ENCODE data around the gene C17orf114.
A peak's percentile ranks its signal among the peaks of the same experiment; 100 is the strongest.

Gene C17orf114

DNA sequence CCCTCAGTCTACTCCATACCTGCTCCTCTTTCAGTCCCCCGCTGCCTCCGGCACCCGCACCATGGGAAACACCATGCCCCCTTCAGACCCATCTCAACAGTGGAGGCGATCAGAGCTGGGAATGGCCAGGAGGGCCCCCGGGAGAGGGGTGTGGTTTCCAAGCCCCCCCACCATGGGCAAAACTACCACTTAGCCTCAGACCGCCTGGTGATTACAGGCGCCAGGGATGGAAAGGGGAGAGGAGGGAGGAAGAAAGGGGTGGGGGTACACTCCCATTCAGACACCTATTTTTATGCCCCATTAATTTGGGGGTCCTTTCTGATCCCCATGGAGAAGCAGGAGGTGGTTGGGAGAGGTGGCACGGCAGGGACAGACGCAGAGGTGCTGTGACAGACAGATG, at the start of gene C17orf114:
C17orf114 (minus strand) TSS at position 101 of the 400 bp plus-strand sequence.
- no peak for ATAC-seq (ENCODE audit: low FRiP score)
- TF ChIP-seq, protein P1, sequence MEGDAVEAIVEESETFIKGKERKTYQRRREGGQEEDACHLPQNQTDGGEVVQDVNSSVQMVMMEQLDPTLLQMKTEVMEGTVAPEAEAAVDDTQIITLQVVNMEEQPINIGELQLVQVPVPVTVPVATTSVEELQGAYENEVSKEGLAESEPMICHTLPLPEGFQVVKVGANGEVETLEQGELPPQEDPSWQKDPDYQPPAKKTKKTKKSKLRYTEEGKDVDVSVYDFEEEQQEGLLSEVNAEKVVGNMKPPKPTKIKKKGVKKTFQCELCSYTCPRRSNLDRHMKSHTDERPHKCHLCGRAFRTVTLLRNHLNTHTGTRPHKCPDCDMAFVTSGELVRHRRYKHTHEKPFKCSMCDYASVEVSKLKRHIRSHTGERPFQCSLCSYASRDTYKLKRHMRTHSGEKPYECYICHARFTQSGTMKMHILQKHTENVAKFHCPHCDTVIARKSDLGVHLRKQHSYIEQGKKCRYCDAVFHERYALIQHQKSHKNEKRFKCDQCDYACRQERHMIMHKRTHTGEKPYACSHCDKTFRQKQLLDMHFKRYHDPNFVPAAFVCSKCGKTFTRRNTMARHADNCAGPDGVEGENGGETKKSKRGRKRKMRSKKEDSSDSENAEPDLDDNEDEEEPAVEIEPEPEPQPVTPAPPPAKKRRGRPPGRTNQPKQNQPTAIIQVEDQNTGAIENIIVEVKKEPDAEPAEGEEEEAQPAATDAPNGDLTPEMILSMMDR (IDR thresholded peaks at IDR 0.05), result no peak
- DNase-seq (ENCODE audit: low spot score), result no peak

DNA sequence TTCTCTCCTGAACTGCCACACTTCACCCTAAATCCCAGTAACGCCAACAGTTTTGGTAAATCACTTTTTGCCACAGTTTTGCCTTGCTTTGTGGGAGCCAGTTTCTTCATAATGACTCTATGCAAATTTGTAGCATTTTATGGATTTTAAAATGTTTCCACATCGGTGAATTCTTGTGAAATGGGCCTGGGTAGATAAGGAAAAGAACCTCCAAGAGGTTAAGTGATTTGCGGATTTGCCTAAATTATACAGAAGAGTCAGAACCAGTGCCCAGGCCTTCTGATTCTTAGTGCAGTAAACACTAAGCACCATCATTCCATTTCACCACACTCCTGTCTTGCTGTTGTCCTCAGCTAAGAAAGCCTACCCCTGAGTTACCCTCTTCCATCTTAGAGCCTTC, 49.0 kb upstream of the C17orf114 start:
- no peak for DNase-seq (ENCODE audit: low spot score)
- ATAC-seq (ENCODE audit: low FRiP score), result no peak
- TF ChIP-seq, protein P1 (IDR thresholded peaks at IDR 0.05), result no peak

DNA sequence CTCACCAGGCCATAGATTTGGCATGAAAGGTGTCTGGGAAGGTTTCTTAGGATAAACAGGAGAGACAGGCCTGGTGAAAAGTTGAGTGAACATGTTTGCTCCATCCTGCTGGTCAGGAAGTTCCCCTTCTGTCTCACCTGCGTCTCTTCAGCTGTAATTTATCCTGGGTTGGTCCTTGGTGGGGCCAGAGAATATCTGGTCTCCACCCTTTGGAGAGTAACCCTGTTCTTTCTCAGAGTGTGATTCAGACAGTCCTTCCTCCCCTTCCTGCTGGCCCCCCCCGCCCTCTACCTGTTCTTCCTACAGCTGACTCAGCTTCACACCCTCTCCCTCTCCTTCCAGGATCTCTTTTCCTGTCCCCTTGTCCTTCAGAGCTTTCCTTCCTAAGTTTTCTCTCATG, 48.1 kb upstream of the C17orf114 start:
- TF ChIP-seq, protein P1 (IDR thresholded peaks at IDR 0.05), result no peak
- DNase-seq (ENCODE audit: low spot score) (no peak), ATAC-seq (ENCODE audit: low FRiP score) (peak; percentile 48)

DNA sequence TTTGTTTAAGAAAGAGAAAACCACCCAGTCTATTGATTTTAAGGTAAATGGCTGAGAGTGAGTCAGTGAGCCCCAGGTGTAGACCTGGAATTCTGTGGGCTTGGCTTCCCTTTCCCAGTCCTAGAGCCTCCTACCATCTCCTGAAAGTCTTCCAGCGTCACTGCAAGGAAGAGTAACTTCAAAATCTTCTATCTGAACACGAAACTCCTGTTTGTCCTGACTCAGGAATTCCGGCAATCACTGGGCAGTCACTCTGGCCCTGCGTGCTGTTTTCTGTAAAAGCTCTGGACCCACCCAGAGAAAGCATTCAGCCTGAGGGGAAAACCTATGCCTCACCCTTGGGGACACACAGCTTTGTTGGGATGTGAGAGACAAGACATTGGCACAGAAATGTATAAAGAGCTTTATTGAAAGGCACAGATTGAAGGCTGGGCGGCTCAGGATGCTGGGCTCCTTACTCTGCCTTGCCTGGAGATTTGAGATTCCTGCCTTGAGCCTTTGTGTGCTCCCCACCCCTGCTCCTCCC, 46.9 kb upstream of the C17orf114 start:
- DNase-seq (ENCODE audit: low spot score), result no peak
- peak; percentile 75 for ATAC-seq (ENCODE audit: low FRiP score)
- TF ChIP-seq, protein P1 (IDR thresholded peaks at IDR 0.05), result no peak

DNA sequence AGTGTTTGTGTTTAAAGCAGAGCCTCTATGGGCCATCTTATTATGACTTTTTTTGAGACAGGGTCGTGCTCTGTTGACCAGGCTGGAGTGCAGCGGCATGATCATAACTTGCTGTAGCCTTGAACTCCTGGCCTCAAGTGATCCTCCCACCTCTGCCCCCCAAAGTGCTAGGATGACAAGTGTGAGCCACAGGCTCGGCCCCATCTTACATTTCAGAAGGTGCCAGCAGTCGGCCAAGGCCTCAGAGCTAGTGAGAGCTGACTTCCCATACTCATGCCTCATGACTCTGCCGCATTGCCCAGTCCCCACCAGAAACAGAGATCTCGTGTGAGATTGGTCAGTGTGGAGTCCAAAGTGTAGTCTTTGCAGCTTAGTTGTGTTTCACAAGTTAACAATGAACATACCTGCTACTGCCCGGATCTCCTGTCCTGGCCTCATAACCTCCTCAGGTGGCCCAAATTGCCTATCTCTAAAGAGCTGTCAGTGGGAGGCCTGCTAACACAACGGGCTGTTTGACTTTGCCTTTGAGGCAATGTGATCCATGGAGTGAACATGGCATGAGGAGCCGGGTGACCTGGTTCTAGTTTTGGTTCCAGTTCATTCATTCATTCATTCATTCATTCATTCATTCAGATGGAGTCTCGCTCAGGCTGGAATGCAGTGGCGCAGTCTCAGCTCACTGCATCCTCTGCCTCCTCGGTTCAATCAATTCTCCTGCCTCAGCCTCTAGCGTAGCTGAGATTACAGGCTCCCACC, 44.7 kb upstream of the C17orf114 start:
- TF ChIP-seq, protein P1 (IDR thresholded peaks at IDR 0.05), result no peak
- DNase-seq (ENCODE audit: low spot score), result no peak
- ATAC-seq (ENCODE audit: low FRiP score), result no peak

DNA sequence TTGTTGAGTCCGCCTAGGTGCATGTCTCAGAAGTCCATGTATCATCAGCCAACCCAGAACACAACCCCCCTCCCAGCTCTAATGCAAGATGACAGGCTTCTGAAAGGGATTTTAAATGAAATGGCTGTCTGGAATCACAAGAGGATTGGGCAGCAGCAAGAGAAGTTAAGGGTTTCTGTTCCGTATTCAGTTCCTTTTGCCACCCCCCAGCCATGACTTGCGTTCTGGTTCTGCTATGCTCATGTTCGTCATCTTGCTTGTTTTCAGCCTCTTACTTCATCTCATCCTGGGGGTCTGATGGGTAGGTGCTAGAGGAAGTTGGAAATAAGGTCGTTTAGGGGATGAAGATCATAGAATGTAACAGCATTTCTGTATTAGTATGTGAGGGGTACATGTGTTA, 43.0 kb upstream of the C17orf114 start:
- DNase-seq (ENCODE audit: low spot score), result no peak
- no peak for ATAC-seq (ENCODE audit: low FRiP score)
- TF ChIP-seq, protein P1 (IDR thresholded peaks at IDR 0.05), result no peak

Measured in omental fat pad (tissue), 3 donors.